ENCODE measurements around the gene MDM4.
"Not testable (repeated sequence)": the region's sequence is repeated elsewhere in the genome, so short reads cannot be mapped to it uniquely, and the experiment has no call there.

Gene MDM4

DNA sequence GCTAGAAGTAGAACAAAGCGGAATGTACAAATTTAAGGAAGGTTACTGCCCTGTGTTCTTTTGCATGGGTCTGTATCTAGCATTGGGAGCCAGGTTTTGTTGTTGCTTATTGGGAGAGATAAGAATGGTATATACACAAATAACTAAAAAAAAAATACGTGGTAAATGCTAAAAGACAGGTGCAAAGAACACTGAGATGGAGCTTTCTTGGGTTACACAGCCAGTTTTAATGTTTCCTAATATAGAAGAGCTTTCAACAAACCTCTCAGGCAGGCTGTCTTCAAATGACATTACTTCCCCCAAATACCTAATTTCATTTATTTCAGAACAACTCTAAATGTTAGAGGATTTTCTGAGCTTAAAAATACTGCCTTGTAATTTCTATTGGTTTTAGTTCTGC, 1.4 kb upstream of the MDM4 start:
- no peak for DNase-seq (ENCODE audit: low read depth in 3 of 3)

GRCh38 chr1:204517382-204517781, 1.2 kb downstream of the MDM4 start:
- not testable (repeated sequence) for DNase-seq (ENCODE audit: low read depth in 3 of 3)

- peak in 1 of 3 experiments; percentile 41 for DNase-seq (ENCODE audit: low read depth in 3 of 3)
Measured at GRCh38 chr1:204520834-204521709, 4.9 kb downstream of the MDM4 start.

- not testable (repeated sequence) for DNase-seq (ENCODE audit: low read depth in 3 of 3)
Measured at GRCh38 chr1:204521941-204522521, 5.8 kb downstream of the MDM4 start.

DNA sequence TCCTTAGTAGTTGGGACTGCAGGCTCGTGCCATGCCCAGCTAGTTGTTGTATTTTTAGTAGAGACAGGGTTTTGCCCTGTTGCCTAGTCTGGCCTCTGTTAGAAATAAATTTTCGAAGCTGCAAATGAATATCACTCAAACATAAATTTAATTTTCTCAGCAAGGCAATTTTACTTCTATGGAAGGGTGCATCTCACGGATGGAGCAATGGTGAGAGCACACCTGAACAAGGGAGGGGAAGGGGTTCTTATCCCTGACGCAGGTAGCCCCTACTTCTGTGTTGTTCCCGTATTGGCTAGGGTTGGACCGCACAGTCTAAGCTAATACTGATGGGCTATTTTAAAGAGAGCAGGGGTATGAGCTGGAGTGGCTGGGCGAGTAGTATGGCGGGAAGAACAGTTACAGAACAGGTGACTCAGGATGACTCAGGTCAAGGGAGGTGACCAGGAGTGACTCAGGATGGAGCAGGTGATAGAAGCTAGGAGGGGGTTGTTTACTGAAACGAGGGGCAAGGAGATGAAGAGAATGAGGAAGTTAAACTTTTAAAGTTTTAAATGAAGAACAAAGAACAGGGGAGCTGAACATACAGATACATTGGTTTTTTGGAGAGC, 7.5 kb downstream of the MDM4 start:
- no peak for DNase-seq (ENCODE audit: low read depth in 3 of 3)

- no peak for DNase-seq (ENCODE audit: low read depth in 3 of 3)
Measured at GRCh38 chr1:204524986-204525385, 8.8 kb downstream of the MDM4 start.

DNA sequence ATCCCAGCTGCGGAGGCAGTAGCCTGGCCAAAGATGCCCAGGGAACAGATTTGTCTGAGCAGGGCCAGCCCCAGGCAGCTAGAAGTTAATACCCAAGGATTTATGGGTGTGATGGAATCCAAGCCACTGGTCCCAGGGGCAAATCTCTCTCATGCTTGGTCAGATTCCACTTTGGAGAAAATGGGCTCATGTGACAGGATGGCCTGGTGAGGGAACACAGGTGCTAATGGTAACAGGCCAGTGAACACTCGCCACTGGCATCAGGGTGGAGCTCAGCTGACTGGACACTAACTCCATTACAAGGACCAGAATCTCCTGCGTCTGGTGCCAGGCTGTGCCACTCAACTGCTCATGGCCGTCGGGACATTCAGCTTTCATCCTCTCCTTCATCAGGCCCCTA, 12.0 kb downstream of the MDM4 start:
- DNase-seq (ENCODE audit: low read depth in 3 of 3) = no peak

DNA sequence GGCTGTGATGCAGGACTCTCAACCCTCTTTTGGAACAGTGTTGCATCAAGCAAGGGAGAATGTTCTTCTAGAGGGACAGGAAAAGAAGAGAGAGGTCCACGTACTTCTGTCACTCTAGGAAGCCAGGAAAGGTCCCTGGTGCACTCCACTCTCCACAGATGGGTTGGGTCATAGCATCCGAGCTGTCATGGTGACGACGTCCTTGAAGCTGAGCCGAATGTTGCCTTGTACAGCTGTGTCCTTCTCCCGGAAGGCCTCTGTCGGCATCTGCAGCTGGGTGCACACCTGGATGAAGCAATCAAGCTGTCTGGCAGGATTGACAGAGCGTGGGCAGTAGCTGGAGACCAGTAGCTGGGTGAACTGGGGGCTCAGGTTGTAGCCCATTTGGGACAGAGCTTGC, 12.5 kb downstream of the MDM4 start:
- no peak for DNase-seq (ENCODE audit: low read depth in 3 of 3)

- no peak for DNase-seq (ENCODE audit: low read depth in 3 of 3)
Measured at GRCh38 chr1:204529371-204529895, 13.2 kb downstream of the MDM4 start.

DNA sequence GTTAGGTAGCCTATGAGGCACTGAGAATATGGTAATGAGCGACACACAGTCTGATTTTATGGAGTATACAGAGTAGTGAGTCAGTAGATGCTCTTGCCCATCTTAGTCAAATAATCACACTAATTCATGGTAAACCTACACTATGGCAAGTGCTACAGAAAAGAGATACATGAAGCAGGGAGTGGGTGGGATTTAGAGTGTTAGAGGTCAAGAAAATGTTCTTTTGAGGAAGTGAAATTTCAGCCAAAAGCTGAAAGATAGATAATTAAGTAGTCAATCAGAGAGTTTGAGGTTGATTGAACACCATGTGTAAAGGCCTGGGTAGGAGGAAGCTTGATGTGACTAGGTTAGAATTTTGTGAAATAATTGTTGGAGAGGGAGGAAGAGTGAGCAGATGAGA, 14.7 kb downstream of the MDM4 start:
- DNase-seq (ENCODE audit: low read depth in 3 of 3) = no peak

- no peak for DNase-seq (ENCODE audit: low read depth in 3 of 3)
Measured at GRCh38 chr1:204532832-204533231, 16.6 kb downstream of the MDM4 start.

DNA sequence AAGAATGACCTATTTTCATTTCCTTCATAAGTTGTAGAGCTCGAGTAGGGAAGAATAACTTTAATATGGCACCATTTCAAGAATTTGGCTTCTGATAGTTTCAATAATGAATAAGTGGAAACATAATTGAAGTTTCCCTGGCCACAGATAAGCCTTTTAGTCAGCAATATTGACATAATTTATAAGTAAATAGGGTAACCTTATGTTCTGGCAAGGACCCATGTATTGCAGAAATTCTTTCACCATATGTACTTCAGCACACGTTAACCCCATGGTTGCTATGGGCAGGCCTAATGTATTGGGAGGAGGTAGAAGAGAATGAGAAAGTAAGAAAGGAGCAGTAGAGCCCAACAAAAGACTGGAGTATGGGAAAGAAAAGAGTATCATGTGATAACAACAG, 25.4 kb downstream of the MDM4 start:
- DNase-seq (ENCODE audit: low read depth in 3 of 3) = no peak

GRCh38 chr1:204544321-204544720, 28.1 kb downstream of the MDM4 start:
- no peak for DNase-seq (ENCODE audit: low read depth in 3 of 3)

- DNase-seq (ENCODE audit: low read depth in 3 of 3) = no peak
Measured at GRCh38 chr1:204545202-204545601, 29.0 kb downstream of the MDM4 start.

DNA sequence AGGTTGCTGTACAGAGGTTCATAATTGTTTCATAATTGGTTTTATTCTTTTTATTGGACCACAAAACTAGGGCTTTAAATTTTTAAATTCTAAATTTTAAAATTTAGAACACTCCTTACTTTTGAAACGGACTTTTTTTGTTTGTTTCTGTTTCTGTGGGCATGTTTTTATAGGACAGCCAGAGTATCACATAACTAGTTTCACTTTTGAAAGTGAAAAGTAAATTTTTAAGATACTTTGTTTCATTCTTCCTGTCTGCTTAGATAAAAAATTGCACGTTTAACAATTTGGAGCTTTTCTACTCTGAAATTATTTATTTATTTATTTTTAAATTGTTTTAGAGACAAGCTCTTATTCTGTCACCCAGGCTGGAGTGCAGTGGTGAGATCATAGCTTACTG, 29.7 kb downstream of the MDM4 start:
- no peak for DNase-seq (ENCODE audit: low read depth in 3 of 3)

- DNase-seq (ENCODE audit: low read depth in 3 of 3) = no peak
Measured at GRCh38 chr1:204548265-204548664, 32.1 kb downstream of the MDM4 start.

DNA sequence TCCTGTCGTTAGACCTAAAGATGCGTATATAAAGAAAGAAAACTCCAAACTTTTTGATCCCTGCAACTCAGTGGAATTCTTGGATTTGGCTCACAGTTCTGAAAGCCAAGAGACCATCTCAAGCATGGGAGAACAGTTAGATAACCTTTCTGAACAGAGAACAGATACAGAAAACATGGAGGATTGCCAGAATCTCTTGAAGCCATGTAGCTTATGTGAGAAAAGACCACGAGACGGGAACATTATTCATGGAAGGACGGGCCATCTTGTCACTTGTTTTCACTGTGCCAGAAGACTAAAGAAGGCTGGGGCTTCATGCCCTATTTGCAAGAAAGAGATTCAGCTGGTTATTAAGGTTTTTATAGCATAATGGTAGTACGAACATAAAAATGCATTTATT, 33.1 kb downstream of the MDM4 start:
- DNase-seq (ENCODE audit: low read depth in 3 of 3) = no peak

DNA sequence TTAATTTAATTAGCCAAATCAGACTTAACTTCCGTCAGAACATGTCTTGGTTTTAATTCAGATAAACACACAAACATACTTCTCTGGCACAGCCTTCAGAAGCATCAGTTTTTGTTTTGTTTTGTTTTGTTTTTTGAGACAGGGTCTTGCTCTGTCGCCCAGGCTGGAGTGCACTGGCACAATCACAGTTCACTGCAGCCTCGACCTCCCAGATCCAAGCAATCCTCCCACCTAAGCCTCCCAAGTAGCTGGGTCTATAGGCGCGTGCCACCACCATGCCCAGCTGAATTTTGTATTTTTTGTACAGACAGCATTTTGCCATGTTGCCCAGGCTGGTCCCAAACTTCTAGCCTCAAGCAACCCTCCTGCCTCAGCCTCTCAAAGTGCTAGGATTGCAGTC, 34.7 kb downstream of the MDM4 start:
- DNase-seq (ENCODE audit: low read depth in 3 of 3) = no peak

- DNase-seq (ENCODE audit: low read depth in 3 of 3) = no peak
Measured at GRCh38 chr1:204556458-204557052, 40.3 kb downstream of the MDM4 start.

DNA sequence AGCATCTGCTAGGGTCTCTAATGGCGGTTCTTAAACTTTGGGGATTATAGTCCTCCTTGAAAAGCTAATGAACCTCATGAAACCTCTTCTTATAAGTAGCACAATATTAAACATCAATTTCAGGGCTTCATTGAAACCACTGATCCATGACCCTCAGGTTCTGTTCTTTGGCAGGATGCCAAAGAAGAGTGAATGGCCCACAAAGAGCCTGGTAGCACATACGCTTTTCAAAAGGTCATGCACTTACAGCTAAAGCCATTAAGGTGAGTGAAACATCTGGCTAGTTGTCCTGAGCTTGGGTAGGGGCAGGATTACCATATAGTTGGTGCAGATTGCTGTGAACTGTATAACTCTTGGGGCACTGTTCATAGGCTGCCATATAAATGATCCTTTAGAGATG, 42.3 kb downstream of the MDM4 start:
- no peak for DNase-seq (ENCODE audit: low read depth in 3 of 3)

- not testable (repeated sequence) for DNase-seq (ENCODE audit: low read depth in 3 of 3)
Measured at GRCh38 chr1:204560002-204560401, 43.8 kb downstream of the MDM4 start.

DNA sequence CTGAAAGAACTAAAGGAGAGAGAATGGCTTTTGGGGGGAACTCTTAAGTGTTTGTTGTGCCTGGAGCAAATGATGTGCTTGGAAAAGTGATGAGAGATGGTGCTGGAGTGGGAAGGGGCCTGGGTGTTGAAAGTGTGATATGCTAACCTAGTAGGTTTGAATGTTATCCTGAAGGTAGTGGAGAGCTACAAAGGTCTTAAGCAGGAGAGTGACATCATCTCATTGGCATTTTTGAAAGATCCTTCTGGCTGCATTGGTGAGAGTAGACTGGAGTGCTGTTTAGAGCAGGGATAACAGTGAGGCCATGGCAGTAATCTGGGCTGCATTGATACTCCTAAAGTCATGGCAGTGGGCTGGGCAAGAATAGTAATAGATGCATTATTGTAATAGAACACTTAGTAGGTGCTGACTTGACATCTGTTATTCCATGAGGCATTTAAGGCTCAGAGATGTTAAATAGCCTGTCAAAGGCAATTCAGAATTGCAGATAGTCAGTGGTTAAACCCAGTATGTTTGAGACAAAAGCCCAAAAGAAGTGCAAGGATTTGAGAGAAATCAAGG, 44.5 kb downstream of the MDM4 start:
- no peak for DNase-seq (ENCODE audit: low read depth in 3 of 3)
